DOHH2 (cell line): Measurements from ENCODE around the gene SRD5A1.

ENCODE experiments used
- H3F3A ChIP-seq: fragments of 200-600 bp; sonication (generic), shearing (Covaris generic); 2 replicates; pipeline ENCODE4 v1.6.0; 2016; ENCODE audit warnings: antibody characterized with exemption, mild to moderate bottlenecking; ENCODE audit not compliant: control insufficient read depth, insufficient read depth
- H3K27ac ChIP-seq: fragments of 200-600 bp; sonication (generic); 2 replicates; pipeline ENCODE4 v1.5.1; 2014; ENCODE audit warnings: low read depth, mild to moderate bottlenecking, low read length, moderate library complexity
- H3K27me3 ChIP-seq: fragments of 200-600 bp; sonication (generic); 2 replicates; pipeline ENCODE4 v1.6.1; 2014; ENCODE audit warnings: mild to moderate bottlenecking, low read length, mixed read lengths; ENCODE audit not compliant: control insufficient read depth
- H3K36me3 ChIP-seq: fragments of 200-600 bp; sonication (generic); 2 replicates; pipeline ENCODE4 v1.6.1; 2014; ENCODE audit warnings: mild to moderate bottlenecking, low read length, moderate library complexity, mixed read lengths; ENCODE audit not compliant: control insufficient read depth
- H3K4me1 ChIP-seq: fragments of 200-600 bp; sonication (generic); 2 replicates; pipeline ENCODE4 v1.6.1; 2014; ENCODE audit warnings: mild to moderate bottlenecking, low read length, mixed read lengths; ENCODE audit not compliant: control insufficient read depth
- H3K4me2 ChIP-seq: fragments of 200-600 bp; sonication (generic); 2 replicates; pipeline ENCODE4 v1.6.0; 2014; ENCODE audit warnings: mild to moderate bottlenecking, low read length, moderate library complexity
- H3K4me3 ChIP-seq: fragments of 200-600 bp; sonication (generic); 2 replicates; pipeline ENCODE4 v1.5.1; 2014; ENCODE audit warnings: mild to moderate bottlenecking, low read length, mixed read lengths
- H3K79me2 ChIP-seq: fragments of 200-600 bp; sonication (generic); 2 replicates; pipeline ENCODE4 v1.6.1; 2014; ENCODE audit warnings: mild to moderate bottlenecking, low read length, mixed read lengths; ENCODE audit not compliant: control insufficient read depth
- H3K9me2 ChIP-seq: fragments of 200-600 bp; sonication (generic); replicated peaks from 2 replicates; pipeline ENCODE4 v1.6.1; 2014; ENCODE audit warnings: mild to moderate bottlenecking, low read length, mixed read lengths; ENCODE audit not compliant: control insufficient read depth
- H3K9me3 ChIP-seq: fragments of 200-600 bp; sonication (generic); 2 replicates; pipeline ENCODE4 v1.6.1; 2014; ENCODE audit warnings: antibody characterized with exemption, low read length, mixed read lengths; ENCODE audit not compliant: control insufficient read depth, insufficient read depth
- H4K20me1 ChIP-seq: fragments of 200-600 bp; sonication (generic); 2 replicates; pipeline ENCODE4 v1.6.0; 2014; ENCODE audit warnings: low read depth, mild to moderate bottlenecking, antibody characterized with exemption, low read length, moderate library complexity; ENCODE audit not compliant: control insufficient read depth, insufficient read depth
- EZH2phosphoT487 ChIP-seq: fragments of 200-600 bp; sonication (generic); IDR thresholded peaks from 2 replicates; pipeline ENCODE4 v1.6.1; 2017; ENCODE audit warnings: borderline replicate concordance, mild to moderate bottlenecking, antibody characterized with exemption, low read length, moderate library complexity, mixed read lengths
- TF ChIP-seq, protein P1 (sequence below): fragments of 200-600 bp; sonication (generic); IDR thresholded peaks from one replicate; pipeline ENCODE4 v1.5.1; 2014; ENCODE audit warnings: antibody characterized with exemption, mild to moderate bottlenecking, low read depth, low read length; ENCODE audit not compliant: poor library complexity, severe bottlenecking

SRD5A1 gene

DNA sequence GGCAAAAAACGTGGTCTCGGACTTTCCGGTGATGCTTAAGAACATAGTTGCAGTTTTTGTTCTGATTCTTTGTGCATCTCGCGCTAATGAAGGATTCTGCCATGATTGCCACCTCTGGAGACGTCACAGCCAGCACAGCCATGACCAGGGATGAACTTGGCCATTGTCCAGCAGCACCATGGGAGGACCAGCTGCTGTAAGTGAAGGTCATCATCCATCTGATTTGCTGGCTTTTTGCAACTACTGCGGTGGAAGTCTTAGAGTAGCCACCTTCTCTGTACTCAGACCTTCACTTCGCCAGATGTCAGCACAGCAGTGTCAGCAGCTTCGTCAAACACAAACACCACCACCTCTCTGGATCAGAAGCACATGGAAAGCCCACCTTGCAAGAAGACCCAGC lies 46.1 kb upstream of the SRD5A1 start:
- H3K79me2 ChIP-seq: no peaks in the 10 kb centered on the region

DNA sequence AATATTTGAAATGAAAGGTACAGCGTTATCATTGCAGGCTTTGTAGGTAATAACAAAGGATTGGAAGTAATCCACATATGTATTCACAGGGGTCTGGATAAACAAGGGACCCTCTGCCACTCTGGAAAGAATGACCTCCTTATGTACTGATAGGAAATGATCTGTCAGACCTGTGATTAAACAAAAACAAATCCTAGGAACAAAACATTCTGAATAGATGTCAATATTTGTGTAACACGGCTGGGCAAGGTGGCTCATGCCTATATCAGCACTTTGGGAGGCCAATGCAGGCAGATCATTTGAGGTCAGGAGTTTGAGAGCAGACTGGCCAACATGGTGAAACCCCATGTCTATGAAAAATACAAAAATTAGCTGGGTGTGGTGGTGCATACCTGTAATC lies 42.7 kb upstream of the SRD5A1 start:
- H3K9me3 ChIP-seq: no peaks in the 10 kb centered on the region
- no peaks in the 10 kb centered on the region for H3F3A ChIP-seq
- no peak overlapping the region for H3K27ac ChIP-seq
- TF ChIP-seq EZH2phosphoT487: no peak
- TF ChIP-seq, protein P1, sequence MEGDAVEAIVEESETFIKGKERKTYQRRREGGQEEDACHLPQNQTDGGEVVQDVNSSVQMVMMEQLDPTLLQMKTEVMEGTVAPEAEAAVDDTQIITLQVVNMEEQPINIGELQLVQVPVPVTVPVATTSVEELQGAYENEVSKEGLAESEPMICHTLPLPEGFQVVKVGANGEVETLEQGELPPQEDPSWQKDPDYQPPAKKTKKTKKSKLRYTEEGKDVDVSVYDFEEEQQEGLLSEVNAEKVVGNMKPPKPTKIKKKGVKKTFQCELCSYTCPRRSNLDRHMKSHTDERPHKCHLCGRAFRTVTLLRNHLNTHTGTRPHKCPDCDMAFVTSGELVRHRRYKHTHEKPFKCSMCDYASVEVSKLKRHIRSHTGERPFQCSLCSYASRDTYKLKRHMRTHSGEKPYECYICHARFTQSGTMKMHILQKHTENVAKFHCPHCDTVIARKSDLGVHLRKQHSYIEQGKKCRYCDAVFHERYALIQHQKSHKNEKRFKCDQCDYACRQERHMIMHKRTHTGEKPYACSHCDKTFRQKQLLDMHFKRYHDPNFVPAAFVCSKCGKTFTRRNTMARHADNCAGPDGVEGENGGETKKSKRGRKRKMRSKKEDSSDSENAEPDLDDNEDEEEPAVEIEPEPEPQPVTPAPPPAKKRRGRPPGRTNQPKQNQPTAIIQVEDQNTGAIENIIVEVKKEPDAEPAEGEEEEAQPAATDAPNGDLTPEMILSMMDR: no peak
- H3K79me2 ChIP-seq: no peaks in the 10 kb centered on the region
- H3K9me2 ChIP-seq: no peaks in the 10 kb centered on the region
- no peaks in the 10 kb centered on the region for H3K4me1 ChIP-seq
- no peaks in the 10 kb centered on the region; the same call in 1 of the 2 replicates for H3K27me3 ChIP-seq
- no peak overlapping the region for H3K4me2 ChIP-seq
- H3K36me3 ChIP-seq: no peaks in the 10 kb centered on the region
- H4K20me1 ChIP-seq: no peaks in the 10 kb centered on the region
- H3K4me3 ChIP-seq: no peak overlapping the region

More for the DNA sequence above, 46.1 kb upstream of the SRD5A1 start:
- Histone ChIP-seq H3K36me3 (no peaks in the 10 kb centered on the region), H4K20me1 (no peaks in the 10 kb centered on the region), H3K4me2 (no peak overlapping the region), H3K9me2 (no peaks in the 10 kb centered on the region), H3K4me3 (no peak overlapping the region), H3K4me1 (no peaks in the 10 kb centered on the region), H3K9me3 (no peaks in the 10 kb centered on the region), H3K27me3 (peaks cover 18% of the 10 kb centered on the region), H3F3A (no peaks in the 10 kb centered on the region), H3K27ac (no peak overlapping the region)
- TF ChIP-seq, protein P1: no peak
- no peak for TF ChIP-seq EZH2phosphoT487

DNA sequence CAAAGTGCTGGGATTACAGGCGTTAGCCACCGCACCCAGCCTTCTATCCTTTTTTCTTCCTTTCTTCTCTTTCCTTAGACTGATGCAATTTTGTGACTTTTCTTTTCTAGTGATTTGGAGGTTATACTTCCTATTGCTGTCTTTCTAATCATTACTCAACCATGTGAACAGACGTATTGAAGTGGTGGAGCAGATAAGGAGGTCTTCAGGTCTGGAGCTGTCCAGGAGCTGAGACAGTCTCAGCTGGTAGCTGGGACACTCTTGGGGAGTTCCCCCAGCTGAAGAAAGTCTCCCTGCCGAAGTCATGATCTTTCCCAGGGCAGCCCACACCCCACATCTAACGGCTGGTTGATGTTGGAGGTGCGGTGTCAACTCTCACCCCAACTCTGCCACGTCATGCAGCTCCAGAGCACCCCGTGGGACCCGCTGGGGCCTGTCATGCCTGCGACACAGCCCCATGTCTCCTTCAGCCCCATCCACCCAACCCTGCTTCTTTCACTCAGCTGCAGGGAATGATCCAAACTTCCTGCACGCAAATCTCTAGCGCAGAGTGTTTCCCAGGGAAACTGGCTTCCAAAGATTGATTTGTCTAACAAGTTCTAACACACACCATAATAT lies 41.5 kb upstream of the SRD5A1 start:
- no peaks in the 10 kb centered on the region for H3K9me3 ChIP-seq
- H3K27me3 ChIP-seq: no peaks in the 10 kb centered on the region
- H3K27ac ChIP-seq: no peak overlapping the region
- TF ChIP-seq, protein P1: no peak
- no peak for TF ChIP-seq EZH2phosphoT487
- no peaks in the 10 kb centered on the region for H3F3A ChIP-seq
- H3K79me2 ChIP-seq: no peaks in the 10 kb centered on the region
- H3K9me2 ChIP-seq: no peaks in the 10 kb centered on the region
- H3K4me3 ChIP-seq: no peak overlapping the region
- no peaks in the 10 kb centered on the region for H3K4me1 ChIP-seq
- no peaks in the 10 kb centered on the region for H4K20me1 ChIP-seq
- H3K36me3 ChIP-seq: peaks cover 6% of the 10 kb centered on the region
- H3K4me2 ChIP-seq: no peak overlapping the region
